22Rv1 (cell line): ENCODE data around the gene TERT.

Experiments used
- CTCF ChIP-seq: fragments of 450-650 bp; IDR thresholded peaks from 2 replicates; pipeline ENCODE4 v1.5.1; 2017; ENCODE audit warnings: mild to moderate bottlenecking
- ZFX ChIP-seq: fragments of 450-650 bp; IDR thresholded peaks from 2 replicates; pipeline ENCODE4 v1.6.1; 2017; ENCODE audit warnings: antibody characterized with exemption, borderline replicate concordance

GRCh38 chr5:1242733-1243486, 52.0 kb downstream of the TERT start:
- TF ChIP-seq CTCF (no peak), ZFX (no peak)
